Subcutaneous abdominal adipose tissue (tissue), 5 donors: ENCODE data around the gene HOXC11.

Source experiments
- H3K27ac ChIP-seq: one replicate; pipeline ENCODE4 v1.7.0; 2013; ENCODE audit warnings: low read depth, mild to moderate bottlenecking, inconsistent platforms, low read length, moderate library complexity
- H3K27me3 ChIP-seq, 5 donors: one replicate each; pipeline ENCODE4 v1.7.0; 2013; ENCODE audit warnings: low read length in 5 of 5, inconsistent platforms in 1 of 5; ENCODE audit not compliant: control insufficient read depth in 5 of 5, insufficient read depth in 4 of 5
- H3K36me3 ChIP-seq, 5 donors: one replicate each; pipeline ENCODE4 v1.7.0; 2013; ENCODE audit warnings: low read length in 5 of 5; ENCODE audit not compliant: control insufficient read depth in 5 of 5, insufficient read depth in 5 of 5
- H3K4me1 ChIP-seq, 5 donors: one replicate each; pipeline ENCODE4 v1.7.0; 2013; ENCODE audit warnings: low read length in 5 of 5, mild to moderate bottlenecking in 3 of 5, moderate library complexity in 1 of 5; ENCODE audit not compliant: control insufficient read depth in 5 of 5, insufficient read depth in 5 of 5
- H3K4me3 ChIP-seq, 5 donors: one replicate each; pipeline ENCODE4 v1.7.0; 2013; ENCODE audit warnings: low read length in 5 of 5, low read depth in 1 of 5
- H3K9ac ChIP-seq, 5 donors: one replicate each; pipeline ENCODE4 v1.7.0; 2013; ENCODE audit warnings: low read length in 5 of 5, mild to moderate bottlenecking in 4 of 5, moderate library complexity in 3 of 5
- H3K9me3 ChIP-seq, 5 donors: one replicate each; pipeline ENCODE4 v1.7.0; 2013; ENCODE audit warnings: low read length in 5 of 5; ENCODE audit not compliant: control insufficient read depth in 5 of 5
- donor health status: healthy.
- donor health status: healthy.
- donor health status: healthy.
- donor health status: healthy.
- donor health status: healthy.

HOXC11 gene

DNA sequence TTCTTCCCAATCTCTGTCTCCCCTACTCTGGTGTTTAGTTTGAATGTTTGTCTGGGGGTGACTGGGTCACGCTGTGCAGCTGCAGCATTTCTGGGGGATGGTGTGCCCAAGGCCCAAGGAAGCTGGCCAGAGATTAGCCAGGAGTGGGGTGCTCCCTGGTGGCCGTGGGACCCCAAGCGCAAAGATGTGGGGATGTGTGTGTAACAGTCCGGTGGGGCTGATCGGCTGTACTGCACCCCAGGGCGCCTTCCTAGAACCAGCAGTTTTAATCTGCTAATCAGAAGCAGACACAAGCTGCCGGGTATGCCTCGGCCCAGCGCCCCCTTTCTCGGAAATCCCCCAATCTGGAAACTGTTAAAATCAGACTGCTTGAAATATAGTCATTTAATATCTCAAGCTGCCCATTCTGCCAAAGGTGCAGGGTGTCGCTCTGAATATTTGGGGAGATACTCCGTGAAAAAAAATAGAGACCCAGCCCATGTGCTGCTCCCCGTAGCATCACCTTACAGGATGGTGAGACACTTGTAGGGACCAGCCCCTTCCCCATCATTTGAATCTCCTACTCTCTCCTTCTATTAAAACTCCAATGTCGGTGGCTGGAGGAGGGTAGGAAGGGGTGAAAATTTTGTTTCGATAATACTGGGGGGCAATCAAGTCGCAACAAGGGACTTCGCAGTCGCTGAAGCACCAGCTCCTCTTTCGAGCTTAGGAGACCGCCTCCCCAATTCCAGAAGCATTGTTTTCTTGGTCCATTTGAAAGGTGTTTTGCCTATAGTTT, 31.3 kb downstream of the HOXC11 start:
- Histone ChIP-seq H3K36me3 (no peaks in the 10 kb centered on the region), H3K27me3 (peaks cover 4 to 51% (median 28%) of the 10 kb centered on the region in 5 donors), H3K9me3 (no peaks in the 10 kb centered on the region), H3K4me3 (peak overlapping the region; percentile 29 to 62 (median 58)), H3K4me1 (peaks cover 4 to 86% (median 77%) of the 10 kb centered on the region in 5 donors), H3K27ac (peak overlapping the region; percentile 78), H3K9ac (peak overlapping the region in 4 of 5 donors; percentile 33 to 92 (median 80))

GRCh38 chr12:54004841-54005530, 32.1 kb downstream of the HOXC11 start:
- H3K27me3 ChIP-seq: peaks cover 4 to 49% (median 26%) of the 10 kb centered on the region in 5 donors
- no peaks in the 10 kb centered on the region for H3K36me3 ChIP-seq
- peak overlapping the region; percentile 78 for H3K27ac ChIP-seq
- no peaks in the 10 kb centered on the region for H3K9me3 ChIP-seq
- peak overlapping the region; percentile 44 to 92 (median 73) for H3K9ac ChIP-seq
- peak overlapping the region; percentile 51 to 62 (median 58) for H3K4me3 ChIP-seq
- peaks cover 4 to 93% (median 77%) of the 10 kb centered on the region in 5 donors for H3K4me1 ChIP-seq

GRCh38 chr12:54005531-54005852, 32.6 kb downstream of the HOXC11 start:
- Histone ChIP-seq H3K9ac (peak overlapping the region; percentile 44 to 92 (median 79)), H3K27me3 (peaks cover 4 to 44% (median 22%) of the 10 kb centered on the region in 5 donors), H3K4me1 (peaks cover 4 to 93% (median 83%) of the 10 kb centered on the region in 5 donors), H3K4me3 (peak overlapping the region; percentile 51 to 62 (median 58)), H3K9me3 (no peaks in the 10 kb centered on the region), H3K36me3 (no peaks in the 10 kb centered on the region), H3K27ac (peak overlapping the region; percentile 78)

GRCh38 chr12:54005853-54006558, 33.1 kb downstream of the HOXC11 start:
- Histone ChIP-seq H3K27ac (peak overlapping the region; percentile 82), H3K27me3 (peaks cover 4 to 44% (median 17%) of the 10 kb centered on the region in 5 donors), H3K4me3 (peak overlapping the region; percentile 51 to 72 (median 62)), H3K9me3 (no peaks in the 10 kb centered on the region), H3K36me3 (no peaks in the 10 kb centered on the region), H3K9ac (peak overlapping the region; percentile 35 to 92 (median 79)), H3K4me1 (peaks cover 5 to 92% (median 83%) of the 10 kb centered on the region in 5 donors)

DNA sequence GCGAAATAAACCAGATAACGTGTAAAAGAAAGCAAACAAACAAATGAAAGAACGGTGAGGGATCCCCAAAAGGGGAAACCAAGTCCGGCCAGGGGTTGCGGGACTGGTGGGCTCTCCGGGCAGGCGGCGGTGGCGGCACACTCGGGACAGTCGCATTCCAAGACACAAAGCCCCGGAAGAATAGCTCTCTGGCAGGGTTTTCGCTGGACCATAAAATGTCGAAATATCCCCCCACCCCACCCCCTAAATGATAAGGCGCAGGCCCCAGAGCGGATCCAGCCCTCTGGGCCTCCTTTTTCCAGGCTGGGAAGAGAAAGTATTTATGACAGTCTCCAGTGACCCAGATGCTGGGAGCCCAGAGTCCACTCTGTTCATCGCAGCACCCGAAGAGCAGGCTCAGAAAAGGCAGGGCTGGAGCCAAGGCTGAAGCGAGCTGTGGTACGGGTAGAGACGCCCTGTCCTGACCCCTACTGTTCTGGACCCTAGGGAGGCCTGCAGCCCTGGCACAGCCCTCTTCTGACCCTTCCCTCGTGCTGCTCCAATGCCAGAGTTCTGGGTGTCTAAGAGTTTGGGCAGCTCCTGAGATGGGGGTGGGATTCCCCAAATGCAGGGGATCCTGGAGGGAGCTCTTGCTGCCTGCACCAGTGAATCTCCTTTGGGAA, 33.8 kb downstream of the HOXC11 start:
- peak overlapping the region; percentile 35 to 92 (median 75) for H3K9ac ChIP-seq

GRCh38 chr12:54007538-54008259, 34.8 kb downstream of the HOXC11 start:
- H3K27ac ChIP-seq: peak overlapping the region; percentile 57
- peaks cover 4 to 42% (median 15%) of the 10 kb centered on the region in 5 donors for H3K27me3 ChIP-seq
- H3K36me3 ChIP-seq: no peaks in the 10 kb centered on the region
- H3K4me3 ChIP-seq: no peak overlapping the region
- peak overlapping the region in 1 of 5 donors; percentile 1 for H3K9ac ChIP-seq
- H3K4me1 ChIP-seq: peaks cover 3 to 83% (median 78%) of the 10 kb centered on the region in 5 donors
- no peaks in the 10 kb centered on the region for H3K9me3 ChIP-seq

More for the DNA sequence above, 33.8 kb downstream of the HOXC11 start:
- Histone ChIP-seq H3K27ac (peak overlapping the region; percentile 82), H3K4me1 (peaks cover 3 to 92% (median 83%) of the 10 kb centered on the region in 5 donors), H3K4me3 (peak overlapping the region; percentile 51 to 72 (median 62)), H3K27me3 (peaks cover 4 to 44% (median 15%) of the 10 kb centered on the region in 5 donors), H3K36me3 (no peaks in the 10 kb centered on the region), H3K9me3 (no peaks in the 10 kb centered on the region)

GRCh38 chr12:54008260-54008552, 35.3 kb downstream of the HOXC11 start:
- peak overlapping the region; percentile 57 for H3K27ac ChIP-seq
- no peak overlapping the region for H3K9ac ChIP-seq
- peaks cover 3 to 83% (median 78%) of the 10 kb centered on the region in 5 donors for H3K4me1 ChIP-seq
- no peaks in the 10 kb centered on the region for H3K36me3 ChIP-seq
- H3K27me3 ChIP-seq: peaks cover 4 to 46% (median 12%) of the 10 kb centered on the region in 5 donors
- no peaks in the 10 kb centered on the region for H3K9me3 ChIP-seq
- H3K4me3 ChIP-seq: no peak overlapping the region

- peak overlapping the region; percentile 22 to 81 (median 57) for H3K9ac ChIP-seq
Measured at GRCh38 chr12:54009171-54010052, 36.5 kb downstream of the HOXC11 start.

More at GRCh38 chr12:54009171-54010052, 36.5 kb downstream of the HOXC11 start:
- H3K9me3 ChIP-seq: no peaks in the 10 kb centered on the region
- peak overlapping the region; percentile 50 to 76 (median 68) for H3K4me3 ChIP-seq
- H3K36me3 ChIP-seq: no peaks in the 10 kb centered on the region
- peak overlapping the region; percentile 87 for H3K27ac ChIP-seq
- H3K27me3 ChIP-seq: peaks cover 4 to 44% (median 10%) of the 10 kb centered on the region in 5 donors
- peaks cover 1 to 83% (median 75%) of the 10 kb centered on the region in 5 donors for H3K4me1 ChIP-seq
